Ovary (tissue), 9 donors: ENCODE data around the gene DROSHA. TPM values are rescaled to one million over a fixed set of nuclear protein-coding genes. Genes with fewer than 3 reads are reported as not detected.

Source experiments
- DNase-seq, 5 donors: peaks; one replicate each; pipeline ENCODE4 v3.0.0-alpha.2; 2019 to 2020
- H3K27ac ChIP-seq, 2 donors: fragments of 200-600 bp; one replicate each; pipeline versions ENCODE4 v1.5.1 to v1.8.0; 2019 to 2022
- H3K27me3 ChIP-seq: fragments of 200-600 bp; one replicate; pipeline ENCODE4 v1.8.0; 2022
- H3K36me3 ChIP-seq: fragments of 200-600 bp; sonication (generic); one replicate; pipeline ENCODE4 v1.5.1; 2019
- H3K4me1 ChIP-seq: one replicate; pipeline ENCODE4 v1.8.1; 2013; ENCODE audit warnings: mild to moderate bottlenecking, moderate library complexity; ENCODE audit not compliant: insufficient read depth
- H3K4me3 ChIP-seq: fragments of 200-600 bp; sonication (generic); one replicate; pipeline ENCODE4 v1.5.1; 2017
- H3K9me3 ChIP-seq, 2 donors: fragments of 200-600 bp in 1 of 2; sonication (generic) in 1 of 2; one replicate each; pipeline versions ENCODE4 v1.5.1 to v1.8.1; 2013 to 2019; ENCODE audit warnings: mild to moderate bottlenecking in 1 of 2, moderate library complexity in 1 of 2
- EP300 ChIP-seq: sonication (generic); formaldehyde crosslinking; IDR thresholded peaks from one replicate; pipeline ENCODE4 v1.6.1; 2017; ENCODE audit warnings: antibody characterized with exemption
- POLR2A ChIP-seq: fragments of 450-650 bp; IDR thresholded peaks from one replicate; pipeline ENCODE4 v1.6.1; 2017; ENCODE audit warnings: antibody characterized with exemption, mild to moderate bottlenecking, moderate library complexity
- WGBS, 3 donors: extraction: QIAGEN DNeasy Blood & Tissue Kit in 1 of 3; methylation state at CpG; one replicate each; pipeline versions ENCODE4 v1.1.5 to v1.1.7; 2013 to 2017; 5-methylcytosine and 5-hydroxymethylcytosine counted together
- intact Hi-C, 4 donors: fragments of 100-400 bp; cut with DNase I; formaldehyde crosslinking; loops; one replicate each; pipeline versions ENCODE4 v1.11.0 to v1.15.1; 2022 to 2023
- polyA plus RNA-seq, 2 donors: library from polyadenylated mRNA; stranded (reverse); fragments of 200-250 nt in 1 of 2; fragments of 350-450 nt in 1 of 2; fragmentation: Illumina TruSeq in 1 of 2; extraction: RNeasy Lipid Tissue Mini Kit (QIAGEN cat#74804) in 1 of 2; gene quantifications; one replicate each; pipeline ENCODE4 v1.2.3, GENCODE V29; 2013 to 2014
- total RNA-seq, 7 donors: library from RNA; depleted of rRNA in 2 of 7; stranded (reverse); fragments of >200 nt in 2 of 7; fragmentation: NEBNext Ultra II Directional in 3 of 7; extraction: Animal tissue kit (Norgen Biotek cat#: 25700) in 3 of 7; gene quantifications; one replicate each; pipeline versions ENCODE4 v1.1.0 to v1.2.4, GENCODE V29; 2016 to 2023
- TF ChIP-seq, protein P1 (sequence below), 3 donors: fragments of 450-650 bp in 2 of 3; fragments of 200-600 bp in 1 of 3; IDR thresholded peaks; one replicate each; pipeline versions ENCODE4 v1.5.1 to v1.8.0; 2016 to 2022; ENCODE audit warnings: antibody characterized with exemption in 3 of 3, mild to moderate bottlenecking in 1 of 3
- donor health status: DM: no; HTN: no; CAD: no; lungs with moderate emphysema.
- donor health status: DM: no; HTN: no; CAD: no.
- donor health status: Bipolar disorder and iron deficiency.
- donor health status: DM: yes; HTN: yes; CAD: no.
- donor health status: DM: no; HTN: no; CAD: no.
- donor health status: DM: yes; HTN: yes; CAD: no.

DROSHA gene
- total and polyA plus RNA-seq, 9 donors = 30.5 to 75.7 (median 50.3) TPM

DNA sequence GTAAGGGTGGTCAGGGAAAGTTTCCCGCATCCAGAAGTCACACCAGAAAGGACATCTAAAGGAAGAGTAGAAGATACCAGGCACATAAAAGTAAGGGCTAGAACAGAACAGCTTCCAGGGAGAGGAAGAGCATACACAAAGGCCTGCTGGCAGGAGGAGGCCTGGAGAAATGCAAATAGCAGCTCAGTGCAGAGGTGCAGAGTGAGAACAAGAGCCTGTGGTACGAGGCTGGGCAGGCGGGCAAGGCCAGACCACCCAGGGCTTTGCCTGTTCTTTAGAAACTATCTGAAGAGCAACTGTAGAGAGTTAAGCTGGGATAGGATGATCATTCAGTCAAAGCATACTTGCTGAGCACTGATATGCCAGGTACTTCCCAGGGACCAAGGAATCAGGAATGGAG lies 115.3 kb downstream of the DROSHA start:
- H3K4me3 ChIP-seq = no peak overlapping the region
- H3K27ac ChIP-seq = no peak overlapping the region
- H3K9me3 ChIP-seq = no peaks in the 10 kb centered on the region
- no peak for TF ChIP-seq POLR2A
- TF ChIP-seq, protein P1, sequence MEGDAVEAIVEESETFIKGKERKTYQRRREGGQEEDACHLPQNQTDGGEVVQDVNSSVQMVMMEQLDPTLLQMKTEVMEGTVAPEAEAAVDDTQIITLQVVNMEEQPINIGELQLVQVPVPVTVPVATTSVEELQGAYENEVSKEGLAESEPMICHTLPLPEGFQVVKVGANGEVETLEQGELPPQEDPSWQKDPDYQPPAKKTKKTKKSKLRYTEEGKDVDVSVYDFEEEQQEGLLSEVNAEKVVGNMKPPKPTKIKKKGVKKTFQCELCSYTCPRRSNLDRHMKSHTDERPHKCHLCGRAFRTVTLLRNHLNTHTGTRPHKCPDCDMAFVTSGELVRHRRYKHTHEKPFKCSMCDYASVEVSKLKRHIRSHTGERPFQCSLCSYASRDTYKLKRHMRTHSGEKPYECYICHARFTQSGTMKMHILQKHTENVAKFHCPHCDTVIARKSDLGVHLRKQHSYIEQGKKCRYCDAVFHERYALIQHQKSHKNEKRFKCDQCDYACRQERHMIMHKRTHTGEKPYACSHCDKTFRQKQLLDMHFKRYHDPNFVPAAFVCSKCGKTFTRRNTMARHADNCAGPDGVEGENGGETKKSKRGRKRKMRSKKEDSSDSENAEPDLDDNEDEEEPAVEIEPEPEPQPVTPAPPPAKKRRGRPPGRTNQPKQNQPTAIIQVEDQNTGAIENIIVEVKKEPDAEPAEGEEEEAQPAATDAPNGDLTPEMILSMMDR (IDR thresholded peaks at IDR 0.05) = no peak
- no peaks in the 10 kb centered on the region for H3K4me1 ChIP-seq
- WGBS, 3 donors = 82 to 94% (median 89%) methylated on average over 3 of the region's 3 CpGs
- H3K36me3 ChIP-seq = no peaks in the 10 kb centered on the region
- intact Hi-C loops = no loop called here
- no peaks in the 10 kb centered on the region for H3K27me3 ChIP-seq
- DNase-seq = no peak

DNA sequence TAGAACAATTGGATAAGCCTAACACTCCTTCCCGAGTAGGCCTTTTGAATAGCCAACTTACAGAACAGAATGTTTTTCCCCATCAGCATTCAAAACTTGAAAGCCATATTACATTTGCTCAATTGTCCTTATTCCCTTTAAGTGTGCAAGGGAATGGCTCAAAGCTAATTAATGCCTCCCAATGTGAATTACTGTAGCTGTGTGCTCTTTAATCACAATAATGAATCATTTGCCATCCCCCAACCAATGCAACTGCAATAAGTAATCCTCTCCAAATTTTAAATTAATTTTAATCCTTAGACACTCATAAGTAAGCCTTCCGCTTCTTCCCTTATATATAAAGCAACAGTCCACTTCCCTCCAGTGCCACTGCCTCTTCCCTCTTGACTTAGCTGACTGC lies 115.9 kb downstream of the DROSHA start:
- H3K27me3 ChIP-seq = no peaks in the 10 kb centered on the region
- 93 to 95% (median 95%) methylated on average over 2 of the region's 2 CpGs for WGBS, 3 donors
- H3K27ac ChIP-seq = no peak overlapping the region
- no peaks in the 10 kb centered on the region for H3K36me3 ChIP-seq
- no peaks in the 10 kb centered on the region for H3K4me1 ChIP-seq
- TF ChIP-seq POLR2A = no peak
- no peak for TF ChIP-seq EP300
- TF ChIP-seq, protein P1 (IDR thresholded peaks at IDR 0.05) = no peak
- H3K9me3 ChIP-seq = no peaks in the 10 kb centered on the region
- no peak for DNase-seq
- H3K4me3 ChIP-seq = no peak overlapping the region
- intact Hi-C loops = no loop called here

DNA sequence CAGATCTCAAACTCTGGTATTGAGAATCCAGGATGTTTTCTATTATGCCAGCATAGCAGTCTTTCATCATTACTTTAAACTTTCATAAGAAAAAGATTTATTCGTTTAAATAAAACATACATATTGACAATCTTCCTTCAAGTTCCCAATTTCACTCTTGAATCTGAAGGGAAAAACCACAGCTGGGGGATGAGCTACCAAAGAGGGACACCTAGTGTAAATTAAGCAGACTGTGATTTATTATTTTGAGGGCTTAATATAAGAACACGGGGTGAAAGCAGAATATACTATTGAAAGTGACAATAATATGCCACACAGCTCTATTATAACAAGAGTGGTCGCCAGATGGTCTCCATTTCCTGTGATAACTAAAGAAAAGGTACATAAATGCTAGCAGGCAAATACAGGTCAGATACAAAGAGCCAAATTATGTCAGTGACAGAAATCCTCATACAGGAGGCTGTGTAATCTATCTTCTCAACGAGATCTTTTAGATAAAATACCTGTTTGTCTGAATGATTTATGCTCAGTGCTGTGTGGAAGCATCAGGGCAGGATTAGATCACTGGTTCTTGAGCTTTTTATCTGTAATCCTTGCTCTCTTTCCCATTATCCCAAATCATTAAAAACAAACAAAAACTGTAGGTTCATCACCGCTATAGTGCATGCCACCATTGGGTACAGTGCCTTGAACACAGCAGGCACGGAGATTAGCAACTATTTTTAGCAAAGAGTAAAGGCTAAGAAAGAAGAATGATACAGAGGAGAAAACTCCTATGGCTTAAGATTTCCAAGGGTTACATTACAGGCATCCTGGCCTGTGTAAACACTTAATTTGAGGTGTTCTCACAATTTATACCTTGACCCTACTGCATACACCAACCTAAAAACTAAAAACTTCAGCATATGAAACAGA lies 116.6 kb downstream of the DROSHA start:
- WGBS, 3 donors = 64 to 67% (median 65%) methylated on average over 6 of the region's 6 CpGs
- H3K36me3 ChIP-seq = no peaks in the 10 kb centered on the region

DNA sequence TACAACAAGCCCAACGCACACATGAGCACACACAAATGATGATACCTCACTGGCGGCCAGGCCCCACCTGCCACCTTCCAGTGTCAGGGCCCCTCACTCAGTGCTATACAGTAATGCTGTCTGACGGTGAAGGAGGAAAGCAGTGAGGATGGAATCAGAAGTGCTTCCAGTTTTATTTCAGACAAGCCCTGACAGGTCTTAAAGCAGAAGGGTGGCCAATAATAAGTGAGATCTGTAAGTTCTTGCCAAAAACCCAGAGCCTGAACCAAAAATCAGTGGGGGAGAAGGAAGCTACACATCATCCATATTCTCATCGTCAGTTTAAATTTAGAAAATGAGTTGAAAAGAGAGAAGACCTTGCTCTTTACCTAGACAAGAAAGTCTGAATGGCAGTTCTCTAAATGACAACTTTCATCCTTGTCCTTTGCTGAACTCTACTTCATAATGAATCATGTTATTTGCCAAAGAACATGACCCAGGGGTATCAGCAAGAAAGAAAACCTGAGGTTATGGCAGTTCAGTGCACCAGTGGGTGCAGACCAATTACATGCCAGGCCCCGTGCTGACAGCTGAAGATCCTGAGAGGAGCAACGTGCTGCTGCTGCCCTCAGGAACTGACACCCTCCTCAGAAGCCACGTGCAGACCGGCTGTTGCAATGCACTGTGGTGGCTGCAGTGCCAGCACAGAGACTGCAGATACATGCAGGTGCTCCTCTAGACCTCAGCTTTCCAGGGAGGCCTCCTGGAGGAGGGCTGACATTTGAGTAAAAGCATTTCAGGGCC lies 118.7 kb downstream of the DROSHA start:
- intact Hi-C loops = no loop called here
- no peaks in the 10 kb centered on the region for H3K4me1 ChIP-seq
- DNase-seq = no peak
- H3K4me3 ChIP-seq = no peak overlapping the region
- no peaks in the 10 kb centered on the region for H3K9me3 ChIP-seq
- WGBS, 3 donors = 75 to 86% (median 79%) methylated on average over 8 of the region's 8 CpGs
- H3K27ac ChIP-seq = no peak overlapping the region
- H3K27me3 ChIP-seq = no peaks in the 10 kb centered on the region
- H3K36me3 ChIP-seq = no peaks in the 10 kb centered on the region
- TF ChIP-seq EP300 = no peak
- no peak for TF ChIP-seq POLR2A
- TF ChIP-seq, protein P1 (IDR thresholded peaks at IDR 0.05) = no peak

More for the DNA sequence above, 116.6 kb downstream of the DROSHA start:
- Histone ChIP-seq H3K27me3 (no peaks in the 10 kb centered on the region), H3K27ac (no peak overlapping the region), H3K4me1 (no peaks in the 10 kb centered on the region), H3K9me3 (no peaks in the 10 kb centered on the region), H3K4me3 (no peak overlapping the region)
- TF ChIP-seq POLR2A (no peak), EP300 (no peak)
- TF ChIP-seq, protein P1 (IDR thresholded peaks at IDR 0.05) = no peak
- no peak for DNase-seq
- intact Hi-C loops = no loop called here
